ENCODE data around the gene CA12.

CA12 gene

GRCh38 chr15:63374686-63375520 lies 6.7 kb downstream of the CA12 start:
- DNase-seq (ENCODE audit: low read depth): no peak

GRCh38 chr15:63373866-63374548 lies 7.6 kb downstream of the CA12 start:
- no peak for DNase-seq (ENCODE audit: low read depth)

DNA sequence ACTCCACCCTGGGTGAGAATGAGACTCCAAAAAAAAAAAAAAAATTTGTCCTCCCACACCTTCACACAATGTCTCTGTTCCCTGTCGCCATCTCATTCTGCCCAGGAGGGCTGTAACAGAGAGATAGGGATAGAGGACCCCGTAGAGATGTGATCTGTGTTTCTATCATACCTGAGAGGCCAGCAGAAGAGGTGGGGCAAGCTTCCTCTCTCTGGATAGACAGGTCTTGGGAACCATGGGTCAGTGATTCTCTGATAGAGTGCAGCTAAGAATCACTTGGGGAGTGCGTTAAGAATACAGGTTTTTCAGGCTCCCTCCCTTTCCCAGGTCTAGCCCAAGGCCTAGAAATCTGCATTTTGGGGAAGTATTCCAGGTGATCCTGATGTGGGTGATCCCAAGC lies 8.3 kb downstream of the CA12 start:
- no peak for DNase-seq (ENCODE audit: low read depth)

- DNase-seq (ENCODE audit: low read depth): no peak
Observed at GRCh38 chr15:63372753-63373152, 8.9 kb downstream of the CA12 start.

GRCh38 chr15:63372018-63372705 lies 9.5 kb downstream of the CA12 start:
- DNase-seq (ENCODE audit: low read depth): no peak

GRCh38 chr15:63371297-63371918 lies 10.2 kb downstream of the CA12 start:
- DNase-seq (ENCODE audit: low read depth): no peak

DNA sequence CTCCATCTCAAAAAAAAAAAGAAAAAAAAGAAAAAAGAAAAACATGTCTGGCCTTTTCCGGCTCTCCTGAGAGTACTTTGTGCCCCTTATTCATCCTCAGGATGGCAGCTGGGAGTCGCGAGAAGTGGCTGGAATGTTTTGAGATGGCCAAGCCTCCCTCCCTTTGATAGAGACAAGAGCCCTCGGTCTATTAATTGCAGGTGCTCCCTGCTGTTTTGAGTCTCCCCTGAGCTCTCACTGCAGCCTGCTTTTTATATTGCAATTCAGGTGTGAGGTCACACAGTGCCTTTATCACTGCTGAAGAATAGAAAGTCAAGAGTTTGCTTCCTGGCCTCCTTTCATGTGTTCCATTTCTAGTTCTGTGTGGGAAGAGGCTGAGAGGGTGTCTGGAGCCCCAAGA lies 10.9 kb downstream of the CA12 start:
- DNase-seq (ENCODE audit: low read depth): no peak

DNA sequence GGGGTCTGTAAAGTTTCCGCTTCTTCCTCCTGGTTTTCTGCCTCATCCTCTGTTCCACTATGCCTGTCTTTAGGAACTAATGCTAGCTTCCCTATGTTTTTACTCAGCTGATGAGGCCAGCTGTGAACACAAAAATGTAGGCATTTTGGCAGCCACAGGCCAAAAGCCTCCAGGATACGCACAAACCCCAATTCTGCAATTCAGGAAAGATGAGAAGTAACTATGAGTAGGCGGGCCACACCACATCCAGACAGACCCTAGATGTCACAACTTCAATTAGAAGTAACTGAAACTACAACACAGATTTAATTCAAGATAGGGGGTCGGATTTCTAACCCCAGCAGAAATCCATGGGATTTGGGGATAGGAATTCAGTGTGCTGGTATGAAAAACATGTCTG lies 11.9 kb downstream of the CA12 start:
- no peak for DNase-seq (ENCODE audit: low read depth)

DNA sequence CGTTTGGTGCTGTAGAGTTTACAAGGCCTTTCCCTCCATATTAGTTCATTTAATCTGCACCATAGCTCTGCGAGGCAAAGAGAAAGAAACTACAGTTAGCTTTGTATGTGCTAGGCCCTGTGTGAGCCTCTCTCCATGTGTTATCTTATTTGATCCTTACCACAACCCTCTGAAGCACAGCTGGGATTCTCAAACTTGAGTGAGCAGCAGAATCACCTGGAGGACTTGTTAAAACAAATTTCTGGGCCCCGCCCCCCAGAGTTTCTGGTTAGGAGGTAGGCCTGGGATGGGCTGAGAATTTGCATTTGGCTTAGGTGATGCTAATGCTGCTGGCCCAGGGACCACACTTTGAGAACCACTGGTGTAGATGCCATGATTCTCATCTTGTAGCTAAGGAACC lies 12.3 kb downstream of the CA12 start:
- no peak for DNase-seq (ENCODE audit: low read depth)

GRCh38 chr15:63368503-63368902 lies 13.1 kb downstream of the CA12 start:
- DNase-seq (ENCODE audit: low read depth): no peak

DNA sequence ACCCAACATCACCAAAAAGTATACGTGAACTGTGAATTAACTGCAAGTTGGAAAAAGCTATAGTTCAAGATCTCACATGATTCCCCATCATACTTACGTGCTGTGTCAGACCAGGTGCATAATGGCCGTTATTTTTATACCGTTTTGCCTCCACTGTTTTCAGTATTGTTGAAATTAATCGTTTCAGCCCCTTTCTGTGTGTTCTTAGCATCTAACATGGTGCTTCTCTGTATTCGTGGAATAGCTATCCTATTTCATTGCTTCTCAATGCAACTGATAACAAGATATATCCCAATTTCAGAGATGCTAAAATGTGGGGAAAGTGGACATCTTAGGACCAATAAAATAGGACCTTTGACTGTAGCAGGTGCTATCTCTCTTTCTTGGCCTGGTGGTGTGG lies 13.7 kb downstream of the CA12 start:
- DNase-seq (ENCODE audit: low read depth): no peak

- DNase-seq (ENCODE audit: low read depth): no peak
Observed at GRCh38 chr15:63367390-63367789, 14.3 kb downstream of the CA12 start.

- no peak for DNase-seq (ENCODE audit: low read depth)
Observed at GRCh38 chr15:63366451-63366850, 15.2 kb downstream of the CA12 start.

- no peak for DNase-seq (ENCODE audit: low read depth)
Observed at GRCh38 chr15:63365273-63365680, 16.4 kb downstream of the CA12 start.

- DNase-seq (ENCODE audit: low read depth): no peak
Observed at GRCh38 chr15:63364399-63365272, 17.0 kb downstream of the CA12 start.

GRCh38 chr15:63363292-63363691 lies 18.4 kb downstream of the CA12 start:
- no peak for DNase-seq (ENCODE audit: low read depth)

DNA sequence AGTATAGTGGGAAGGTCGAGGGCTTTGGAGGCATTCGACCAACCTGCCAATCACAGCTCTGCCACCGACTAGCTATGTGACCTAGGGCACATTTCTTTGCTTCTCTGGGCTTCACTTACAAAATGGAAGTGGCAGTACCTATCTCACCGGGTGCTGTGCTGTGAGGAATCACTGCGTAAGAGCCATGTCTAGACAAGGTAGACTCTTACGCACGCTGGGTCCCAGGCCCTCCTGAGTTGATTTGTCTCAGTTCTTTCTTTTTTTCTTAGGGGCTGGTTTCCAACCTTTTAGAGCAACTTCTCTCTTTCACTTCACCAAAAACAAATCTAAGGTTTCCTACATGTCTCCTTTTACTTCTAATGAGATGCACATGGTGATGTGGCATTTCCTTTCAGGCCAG lies 18.8 kb downstream of the CA12 start:
- DNase-seq (ENCODE audit: low read depth): no peak

DNA sequence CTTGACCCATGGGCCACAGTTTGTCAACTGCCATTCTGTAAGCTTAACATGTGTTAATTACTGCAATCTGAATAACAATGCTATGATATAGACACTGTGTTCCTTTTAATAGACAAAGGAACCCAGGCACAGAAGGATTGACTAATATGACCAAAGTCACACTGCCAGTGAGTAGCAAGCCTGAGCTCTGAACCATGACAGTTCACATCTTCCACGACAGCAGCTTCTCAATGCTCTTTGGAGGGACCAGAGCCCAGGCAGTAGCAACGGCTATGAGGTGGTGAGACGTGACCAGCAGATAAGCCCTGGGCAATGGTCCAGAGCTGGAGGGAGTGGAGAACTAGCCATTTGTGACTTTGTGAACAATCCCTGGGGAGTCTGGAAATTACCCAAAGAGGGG lies 19.4 kb downstream of the CA12 start:
- no peak for DNase-seq (ENCODE audit: low read depth)

DNA sequence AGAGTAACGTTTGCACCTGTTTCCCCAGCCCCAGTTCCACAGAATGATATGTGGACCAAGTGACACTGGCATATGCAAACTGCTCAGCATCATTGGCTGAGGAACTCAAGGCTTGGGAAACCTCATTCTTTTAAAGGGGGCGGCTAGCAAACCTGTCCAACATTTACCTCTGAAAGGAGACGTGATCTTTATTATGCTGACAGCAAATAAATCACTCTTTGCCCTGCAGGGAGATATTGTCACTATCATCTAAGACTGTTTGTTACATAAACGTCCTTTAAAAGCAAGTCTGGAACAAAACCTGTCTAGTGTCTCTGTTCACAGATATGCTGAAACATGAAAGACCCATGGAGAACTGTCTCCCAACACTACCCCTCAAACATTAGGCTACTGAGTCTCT lies 21.5 kb downstream of the CA12 start:
- DNase-seq (ENCODE audit: low read depth): no peak

- DNase-seq (ENCODE audit: low read depth): no peak
Observed at GRCh38 chr15:63358241-63359029, 23.2 kb downstream of the CA12 start.

GRCh38 chr15:63357731-63358130 lies 23.9 kb downstream of the CA12 start:
- DNase-seq (ENCODE audit: low read depth): no peak

Data from T-helper 22 cell (primary cell).